NB4 (cell line): ENCODE measurements around the gene PSMB11.

Experiments
- DNase-seq: peaks from one replicate; pipeline ENCODE4 v3.0.0; 2010; ENCODE audit warnings: low read depth
- H3K4me3 ChIP-seq: one replicate; pipeline ENCODE4 v1.5.1; 2011; ENCODE audit warnings: mild to moderate bottlenecking, low read depth, low read length, moderate library complexity
- CTCF ChIP-seq: IDR thresholded peaks from one replicate; pipeline ENCODE4 v1.5.1; 2012; ENCODE audit warnings: low read depth, low read length
- MAX ChIP-seq: IDR thresholded peaks from 2 replicates; pipeline ENCODE4 v1.6.1; 2011; ENCODE audit warnings: low read depth, low read length
- MYC ChIP-seq: IDR thresholded peaks from 2 replicates; pipeline ENCODE4 v1.6.1; 2011; ENCODE audit warnings: low read depth, low read length
- POLR2A ChIP-seq: IDR thresholded peaks from 2 replicates; pipeline ENCODE4 v1.6.1; 2011; ENCODE audit warnings: mild to moderate bottlenecking; ENCODE audit not compliant: insufficient read length; ENCODE audit errors: extremely low read depth

The PSMB11 gene

GRCh38 chr14:23028799-23029198 is 13.2 kb upstream of the PSMB11 start:
- TF ChIP-seq POLR2A (no peak), MAX (no peak), CTCF (no peak), MYC (no peak)
- DNase-seq, result no peak

GRCh38 chr14:23030936-23031335 is 11.1 kb upstream of the PSMB11 start:
- no peak for DNase-seq
- no peak overlapping the region for H3K4me3 ChIP-seq
- TF ChIP-seq CTCF (no peak), POLR2A (no peak), MYC (no peak), MAX (no peak)

More at GRCh38 chr14:23028799-23029198, 13.2 kb upstream of the PSMB11 start:
- no peak overlapping the region for H3K4me3 ChIP-seq

- no peak for TF ChIP-seq MAX
- TF ChIP-seq CTCF, result no peak
- TF ChIP-seq POLR2A, result no peak
- no peak for TF ChIP-seq MYC
- peak overlapping the region; percentile 97 for H3K4me3 ChIP-seq
- no peak for DNase-seq
Measured at GRCh38 chr14:23033251-23033727, 8.7 kb upstream of the PSMB11 start.

GRCh38 chr14:23033801-23034497 is 8.1 kb upstream of the PSMB11 start:
- peak overlapping the region; percentile 97 for H3K4me3 ChIP-seq
- TF ChIP-seq MYC (peak; percentile 1; the same call in 1 of the 2 replicates), MAX (no peak)
- no peak for DNase-seq

GRCh38 chr14:23034498-23035302 is 7.3 kb upstream of the PSMB11 start, which contains the start of gene PSMB5:
Gene PSMB5, minus strand, starts transcription at chr14:23034900. Its CDS starts 19 bp downstream, at chr14:23034881.
- TF ChIP-seq MYC (peak; percentile 24), CTCF (no peak), POLR2A (peak; percentile 82)
- DNase-seq, result peak; percentile 97

More at GRCh38 chr14:23034498-23035302, 7.3 kb upstream of the PSMB11 start, which contains the start of gene PSMB5:
- peak within 1 kb of the TSS; percentile 97 for H3K4me3 ChIP-seq
